Spleen (tissue), 7 donors: ENCODE results near the gene LRRC7.

Source experiments
- POLR2A ChIP-seq, 3 donors: fragments of 450-650 bp; IDR thresholded peaks; one replicate each; pipeline ENCODE4 v1.5.1; 2017; ENCODE audit warnings: antibody characterized with exemption in 3 of 3, mild to moderate bottlenecking in 1 of 3
- TF ChIP-seq, protein P1 (sequence below), 11 experiments: fragments of 200-600 bp in 7 of 11; fragments of 450-650 bp in 4 of 11; sonication (generic) in 4 of 11; IDR thresholded peaks in 8 of 11; conservative IDR thresholded peaks in 3 of 11; 1 replicate in 7 of 11; 2 replicates in 4 of 11; pipeline versions ENCODE4 v1.4.0 to v1.8.0; 2016 to 2021; ENCODE audit warnings: antibody characterized with exemption in 11 of 11, inconsistent platforms in 4 of 11, mild to moderate bottlenecking in 1 of 11
- donor health status: DM: no; HTN: no; CAD: no; lungs with moderate emphysema.
- donor health status: DM: no; HTN: no; CAD: no.
- donor health status: DM: no; HTN: no; CAD: no.

DNA sequence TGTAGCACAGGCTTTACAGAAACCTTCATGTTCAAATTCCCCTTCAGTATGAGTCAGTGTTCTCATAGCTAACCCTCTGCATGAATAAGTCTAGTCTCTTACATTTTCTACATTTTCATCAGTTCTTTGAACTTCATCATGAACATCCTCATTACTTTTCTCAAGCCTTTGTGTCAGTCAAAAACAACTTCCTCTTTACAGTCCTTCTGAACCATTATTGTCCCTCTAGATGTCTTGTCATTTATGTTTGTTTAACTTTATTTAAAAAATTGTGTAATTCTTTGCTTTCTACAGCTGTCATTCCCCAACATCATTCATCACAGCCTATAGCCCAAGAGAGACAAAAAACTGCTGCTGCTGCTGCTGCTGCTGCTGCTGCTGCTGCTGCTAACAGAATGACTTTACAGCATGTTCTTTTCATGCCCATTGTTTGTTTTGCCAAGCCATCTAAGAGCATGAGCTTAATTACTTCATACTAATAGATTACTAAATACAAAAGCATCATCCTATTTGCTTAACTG is 504.6 kb downstream of the LRRC7 start:
- TF ChIP-seq POLR2A (IDR thresholded peaks at IDR 0.05): no peak
- TF ChIP-seq, protein P1, sequence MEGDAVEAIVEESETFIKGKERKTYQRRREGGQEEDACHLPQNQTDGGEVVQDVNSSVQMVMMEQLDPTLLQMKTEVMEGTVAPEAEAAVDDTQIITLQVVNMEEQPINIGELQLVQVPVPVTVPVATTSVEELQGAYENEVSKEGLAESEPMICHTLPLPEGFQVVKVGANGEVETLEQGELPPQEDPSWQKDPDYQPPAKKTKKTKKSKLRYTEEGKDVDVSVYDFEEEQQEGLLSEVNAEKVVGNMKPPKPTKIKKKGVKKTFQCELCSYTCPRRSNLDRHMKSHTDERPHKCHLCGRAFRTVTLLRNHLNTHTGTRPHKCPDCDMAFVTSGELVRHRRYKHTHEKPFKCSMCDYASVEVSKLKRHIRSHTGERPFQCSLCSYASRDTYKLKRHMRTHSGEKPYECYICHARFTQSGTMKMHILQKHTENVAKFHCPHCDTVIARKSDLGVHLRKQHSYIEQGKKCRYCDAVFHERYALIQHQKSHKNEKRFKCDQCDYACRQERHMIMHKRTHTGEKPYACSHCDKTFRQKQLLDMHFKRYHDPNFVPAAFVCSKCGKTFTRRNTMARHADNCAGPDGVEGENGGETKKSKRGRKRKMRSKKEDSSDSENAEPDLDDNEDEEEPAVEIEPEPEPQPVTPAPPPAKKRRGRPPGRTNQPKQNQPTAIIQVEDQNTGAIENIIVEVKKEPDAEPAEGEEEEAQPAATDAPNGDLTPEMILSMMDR (IDR thresholded peaks at IDR 0.05 in 8 of 11, conservative IDR thresholded peaks at IDR 0.05 in 3 of 11): no peak
